HepG2 (cell line): ENCODE measurements around the gene ZNF839. TPM values are rescaled to one million over a fixed set of nuclear protein-coding genes. Genes with fewer than 3 reads are reported as not detected.

Experiments used
- ATAC-seq: fragments of 200-7000 bp; cut with Tn5 transposase; 3 replicates; pipeline ENCODE4 v1.9.1; 2020; ENCODE audit warnings: mild to moderate bottlenecking, moderate library complexity
- BruUV-seq: library from RNA; stranded (reverse); fragments of 400-500 nt; replicated peaks from 2 replicates; lab custom pipeline; 2021; lab: Mats Ljungman, UMichigan
- CTCF ChIA-PET: fragments of 300-600 bp; formaldehyde crosslinking; extraction: SDS; loops from one replicate; lab custom pipeline; 2021; ENCODE audit warnings: low total read pairs, inconsistent platforms, low intra/inter-chr PET ratio; lab: Yijun Ruan, JAX
- POLR2A ChIA-PET: fragments of 350-600 bp; sonication (Branson Sonifier 250); formaldehyde crosslinking; loops from one replicate; lab custom pipeline; 2020; ENCODE audit warnings: antibody characterized with exemption, inconsistent platforms; lab: Yijun Ruan, JAX
- DNase-seq: peaks from one replicate; pipeline ENCODE4 v3.0.0-alpha.2; 2015; ENCODE audit warnings: low spot score
- FAIRE-seq: peaks from 3 replicates; lab custom pipeline; 2011; peaks lifted over from hg19 to GRCh38; lab: Jason Lieb, UNC
- H2AFZ ChIP-seq: one replicate; pipeline ENCODE4 v1.6.1; 2011; ENCODE audit warnings: low read length, inconsistent platforms
- H3K27ac ChIP-seq: fragments of 300-600 bp; 3 replicates; pipeline ENCODE4 v1.8.0; 2011; ENCODE audit warnings: mixed run types, mild to moderate bottlenecking, mixed read lengths, low read length, inconsistent platforms; ENCODE audit not compliant: insufficient read depth; ENCODE audit errors: extremely low read length
- H3K27me3 ChIP-seq, 2 experiments: fragments of 200-600 bp in 1 of 2; 2 replicates in 1 of 2; 3 replicates in 1 of 2; pipeline versions ENCODE4 v1.6.0 to v1.8.0; 2011; ENCODE audit warnings: low read length in 2 of 2, mild to moderate bottlenecking in 2 of 2, moderate library complexity in 2 of 2, inconsistent platforms in 1 of 2; ENCODE audit not compliant: insufficient read depth in 2 of 2, control insufficient read depth in 1 of 2
- H3K36me3 ChIP-seq, 2 experiments: fragments of 200-600 bp in 1 of 2; replicated peaks in 1 of 2; 2 replicates in 1 of 2; 3 replicates in 1 of 2; pipeline versions ENCODE4 v1.5.1 to v1.8.0; 2011; ENCODE audit warnings: low read length in 2 of 2, inconsistent platforms in 1 of 2; ENCODE audit not compliant: insufficient read depth in 2 of 2, control insufficient read depth in 1 of 2
- H3K4me1 ChIP-seq: 2 replicates; pipeline ENCODE4 v1.5.1; 2012; ENCODE audit warnings: low read length, inconsistent platforms; ENCODE audit not compliant: insufficient read depth
- H3K4me2 ChIP-seq: 2 replicates; pipeline ENCODE4 v1.6.0; 2011; ENCODE audit warnings: low read depth, low read length, inconsistent platforms
- H3K4me3 ChIP-seq, 3 experiments: fragments of 200-600 bp in 1 of 3; sonication (generic), shearing (Covaris generic) in 1 of 3; replicated peaks in 1 of 3; 2 replicates each; pipeline ENCODE4 v1.5.1; 2011 to 2016; ENCODE audit warnings: low read length in 3 of 3, inconsistent platforms in 2 of 3, low read depth in 2 of 3, mild to moderate bottlenecking in 2 of 3, control low read depth in 1 of 3, mixed read lengths in 1 of 3; ENCODE audit not compliant: insufficient read depth in 1 of 3
- H3K79me2 ChIP-seq: one replicate; pipeline ENCODE4 v1.6.1; 2011; ENCODE audit warnings: low read length, inconsistent platforms; ENCODE audit not compliant: insufficient read depth
- H3K9ac ChIP-seq: 2 replicates; pipeline ENCODE4 v1.6.0; 2011; ENCODE audit warnings: mild to moderate bottlenecking, low read depth, low read length, inconsistent platforms; ENCODE audit not compliant: insufficient read depth
- H3K9me3 ChIP-seq: 2 replicates; pipeline ENCODE4 v1.5.1; 2012; ENCODE audit warnings: mild to moderate bottlenecking, low read length
- H4K20me1 ChIP-seq: 2 replicates; pipeline ENCODE4 v1.6.0; 2011; ENCODE audit warnings: inconsistent platforms, mild to moderate bottlenecking, low read length, moderate library complexity; ENCODE audit not compliant: insufficient read depth
- FOXK1 ChIP-seq: sonication (generic); formaldehyde crosslinking; IDR thresholded peaks from 2 replicates; pipeline ENCODE4 v1.4.0; 2020; ENCODE audit warnings: low read depth, missing genetic modification reagents, borderline replicate concordance
- HHEX ChIP-seq: IDR thresholded peaks from 2 replicates; pipeline ENCODE4 v1.6.1; 2016; ENCODE audit warnings: control low read depth
- NFE2 ChIP-seq: sonication (generic); formaldehyde crosslinking; IDR thresholded peaks from 2 replicates; pipeline ENCODE4 v1.4.0; 2020; ENCODE audit warnings: missing genetic modification reagents
- ZNF263 ChIP-seq: sonication (generic); formaldehyde crosslinking; IDR thresholded peaks from 2 replicates; pipeline ENCODE4 v1.4.0; 2020; ENCODE audit warnings: missing genetic modification reagents
- ZNF382 ChIP-seq: sonication (generic); formaldehyde crosslinking; IDR thresholded peaks from 2 replicates; pipeline ENCODE4 v1.5.0; 2020; ENCODE audit warnings: missing genetic modification reagents, mild to moderate bottlenecking, borderline replicate concordance
- WGBS: methylation state at CpG from one replicate; pipeline ENCODE4 v1.1.6; 2017; ENCODE audit warnings: low lambda C conversion rate; 5-methylcytosine and 5-hydroxymethylcytosine counted together
- in situ Hi-C: cut with HindIII; loops from 2 replicates; pipeline ENCODE4 v1.10.0; 2017; ENCODE audit warnings: low pct_unique_long_range_greater_than_20kb; ENCODE audit not compliant: extremely low pct_ligation_motif_present
- intact Hi-C: fragments of 100-400 bp; cut with micrococcal nuclease; formaldehyde crosslinking; loops from one replicate; pipeline ENCODE4 v1.10.0; 2022; ENCODE audit not compliant: unreplicated experiment
- polyA plus RNA-seq, 8 experiments: library from polyadenylated mRNA; depleted of rRNA in 3 of 8; stranded (reverse) in 7 of 8; unstranded in 1 of 8; fragments of >200 nt; fragmentation: Illumina TruSeq in 4 of 8; extraction: Trizol in 4 of 8; gene quantifications; 2 replicates each; pipeline versions ENCODE4 v1.2.1 to v1.2.3, GENCODE V29; 2011 to 2016; ENCODE audit warnings: low read depth in 4 of 8, missing spikeins in 1 of 8, mixed read lengths in 1 of 8; ENCODE audit not compliant: insufficient read depth in 1 of 8
- total RNA-seq, 5 experiments: library from RNA; depleted of rRNA; stranded (reverse); fragments of >200 nt; fragmentation: Illumina TruSeq; extraction: Trizol; gene quantifications; 2 replicates each; pipeline ENCODE4 v1.2.3, GENCODE V29; 2016; ENCODE audit warnings: low read depth in 1 of 5

Gene ZNF839
- total and polyA plus RNA-seq, 2 of the 13 experiments (the other 11 are each of a cell fraction or from before 2014, with no cell fraction given), result 11.1 to 12.8 TPM

GRCh38 chr14:102353126-102353619, 33.6 kb downstream of the ZNF839 start:
- WGBS, result 85% methylated on average over 8 of the region's 8 CpGs
- intact Hi-C loops, result no loop called here
- H3K27ac ChIP-seq, result no peak overlapping the region
- CTCF ChIA-PET, result no interaction called here
- H2AFZ ChIP-seq, result no peak overlapping the region
- POLR2A ChIA-PET, result interaction anchor here (1.3 kb wide), 1 partner anchor 9 kb away, joined by 3 read pairs; the partner anchor contains the start of genes CINP and TECPR2
- H3K79me2 ChIP-seq, result no peaks in the 10 kb centered on the region
- in situ Hi-C loops, result no loop called here
- no peak overlapping the region for H3K4me3 ChIP-seq
- ATAC-seq, result no peak
- FAIRE-seq, result no peak
- no peak for TF ChIP-seq HHEX (CRISPR knock-in tag)
- TF ChIP-seq ZNF263 (CRISPR knock-in tag), result peak; percentile 95
- BruUV-seq, result no TSS peak
- no peak overlapping the region for H3K9ac ChIP-seq
- H3K36me3 ChIP-seq, result peaks cover 14 to 56% of the 10 kb centered on the region in 2 experiments; a peak in 4 of 5 replicates
- H3K4me1 ChIP-seq, result no peaks in the 10 kb centered on the region
- no peak overlapping the region for H3K4me2 ChIP-seq
- no peaks in the 10 kb centered on the region for H4K20me1 ChIP-seq
- DNase-seq, result no peak
- no peaks in the 10 kb centered on the region for H3K9me3 ChIP-seq
- no peaks in the 10 kb centered on the region for H3K27me3 ChIP-seq

GRCh38 chr14:102356280-102356679, 36.7 kb downstream of the ZNF839 start:
- intact Hi-C loops, result no loop called here
- ChIA-PET CTCF (no interaction called here), POLR2A (no interaction called here)
- H3K27ac ChIP-seq, result no peak overlapping the region
- H3K4me2 ChIP-seq, result no peak overlapping the region
- H3K9ac ChIP-seq, result no peak overlapping the region
- no peak for FAIRE-seq
- peaks cover 10 to 47% of the 10 kb centered on the region in 2 experiments; a peak in 4 of 5 replicates for H3K36me3 ChIP-seq
- in situ Hi-C loops, result no loop called here
- peaks cover 8% of the 10 kb centered on the region for H3K4me1 ChIP-seq
- no peaks in the 10 kb centered on the region for H3K9me3 ChIP-seq
- TF ChIP-seq FOXK1 (CRISPR knock-in tag), result no peak
- TF ChIP-seq NFE2 (CRISPR knock-in tag), result no peak
- no peak for TF ChIP-seq ZNF382 (CRISPR knock-in tag)
- no peak overlapping the region for H2AFZ ChIP-seq
- H3K79me2 ChIP-seq, result no peaks in the 10 kb centered on the region
- no TSS peak for BruUV-seq
- H3K27me3 ChIP-seq, result no peaks in the 10 kb centered on the region
- ATAC-seq, result no peak
- 93% methylated on average over 3 of the region's 3 CpGs for WGBS
- no peak for DNase-seq
- no peaks in the 10 kb centered on the region for H4K20me1 ChIP-seq
- H3K4me3 ChIP-seq, result no peak overlapping the region
